GM12872 (cell line): ENCODE data around the gene ADARB1.

ENCODE experiments used
- CTCF ChIP-seq: IDR thresholded peaks from 3 replicates; pipeline ENCODE4 v1.5.1; 2011; ENCODE audit warnings: low read depth, mild to moderate bottlenecking, low read length, moderate library complexity; ENCODE audit not compliant: insufficient read depth

Gene ADARB1

GRCh38 chr21:45126204-45126626 lies 51.8 kb downstream of the ADARB1 start:
- TF ChIP-seq CTCF: no peak

GRCh38 chr21:45126983-45127382 lies 52.6 kb downstream of the ADARB1 start:
- no peak for TF ChIP-seq CTCF

GRCh38 chr21:45127937-45128336 lies 53.6 kb downstream of the ADARB1 start:
- no peak for TF ChIP-seq CTCF

- peak; percentile 91 for TF ChIP-seq CTCF
Observed at GRCh38 chr21:45128613-45129188, 54.3 kb downstream of the ADARB1 start.

GRCh38 chr21:45129189-45129923 lies 55.0 kb downstream of the ADARB1 start:
- no peak for TF ChIP-seq CTCF

GRCh38 chr21:45130324-45130774 lies 56.0 kb downstream of the ADARB1 start:
- TF ChIP-seq CTCF: no peak

GRCh38 chr21:45131537-45131999 lies 57.2 kb downstream of the ADARB1 start:
- no peak for TF ChIP-seq CTCF
